ENCODE data around the gene RASA2. TPM values are rescaled to one million over a fixed set of nuclear protein-coding genes. Genes with fewer than 3 reads are reported as not detected.
A peak's percentile ranks its signal among the peaks of the same experiment; 100 is the strongest.

Gene RASA2
- total RNA-seq, 2 experiments from 2014 or later = 34.7 to 35.0 TPM

DNA sequence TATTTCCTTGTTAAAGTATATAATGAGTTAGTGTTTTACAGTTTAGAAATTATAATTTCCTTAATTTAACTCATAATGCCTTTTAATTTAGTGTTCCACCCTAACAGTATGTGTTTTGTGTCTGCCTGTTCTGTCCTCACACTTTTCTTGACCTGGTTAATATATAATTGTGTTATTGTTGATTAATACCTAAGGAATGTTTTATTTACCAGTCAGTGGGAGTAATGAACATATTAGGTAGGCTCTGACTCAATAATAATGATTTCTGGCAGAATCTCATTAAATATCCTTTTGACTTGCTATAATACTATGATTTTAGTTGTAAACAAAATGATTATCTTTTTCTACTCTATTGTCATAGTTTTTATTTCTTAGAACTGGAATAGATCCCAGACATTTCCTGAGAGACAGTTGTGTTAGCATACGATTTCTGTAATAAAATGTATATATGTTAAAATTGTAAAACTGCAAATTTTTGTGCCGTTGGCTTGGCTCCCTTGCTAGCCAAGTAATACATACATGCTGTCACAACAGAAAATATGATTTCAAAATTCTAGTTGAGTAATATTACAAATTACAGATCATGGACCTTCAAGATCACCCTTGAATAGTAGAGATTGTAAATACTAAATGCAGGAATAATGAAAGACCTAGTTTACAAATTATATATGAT is 51.9 kb downstream of the RASA2 start:
- Mint-ChIP-seq H3K27me3 (no peaks in the 10 kb centered on the region), H3K4me1 (ENCODE audit: low read depth) (peaks cover 57% of the 10 kb centered on the region), H3K9me3 (peaks cover 14% of the 10 kb centered on the region), H3K27ac (no peak overlapping the region), H3K36me3 (peaks cover 47% of the 10 kb centered on the region), H3K4me3 (no peak overlapping the region)
- intact Hi-C loops (cut with micrococcal nuclease) = no loop called here
- POLR2A ChIA-PET = no interaction called here
- no peak for DNase-seq
- CTCF ChIA-PET = interaction anchor here (1.0 kb wide), 1 partner anchor 23 kb away, joined by 3 read pairs; no protein-coding TSS in a partner anchor

DNA sequence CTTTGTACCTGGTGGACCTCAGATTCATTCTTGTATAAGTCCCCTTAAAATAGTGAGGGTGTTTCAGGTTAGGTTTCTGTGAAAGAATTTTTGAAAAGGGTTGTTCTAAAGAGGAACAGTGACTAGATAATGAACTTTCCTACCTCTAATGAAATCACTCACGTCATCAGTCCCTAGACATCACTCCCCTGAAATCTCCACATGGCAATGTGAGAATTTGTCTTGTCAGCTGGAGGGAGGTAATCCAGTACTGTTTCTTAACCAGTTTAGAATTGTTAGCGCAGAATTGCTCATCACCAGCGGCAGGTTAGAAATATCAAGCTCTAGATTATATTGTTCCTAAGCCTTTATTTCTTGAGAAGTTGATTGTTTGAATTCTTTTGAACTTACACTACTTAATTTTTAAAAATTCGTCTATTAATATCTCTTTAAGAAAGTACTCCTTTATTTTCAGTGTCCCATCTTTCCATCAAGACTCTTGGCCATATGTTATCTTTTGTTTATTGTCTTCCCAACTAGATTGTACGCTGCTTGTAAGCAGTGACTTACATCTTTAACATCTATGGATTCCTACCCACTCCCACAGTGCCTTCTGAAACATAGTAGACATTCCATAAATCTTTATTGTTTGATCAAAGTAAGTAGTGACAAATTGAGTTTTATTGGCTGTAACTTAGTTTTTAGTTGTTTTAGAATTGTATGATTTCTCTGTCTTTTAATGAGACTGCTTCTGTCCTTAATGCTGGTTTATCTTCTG is 52.8 kb downstream of the RASA2 start:
- Mint-ChIP-seq H3K27me3 (no peaks in the 10 kb centered on the region), H3K4me1 (ENCODE audit: low read depth) (peaks cover 61% of the 10 kb centered on the region), H3K36me3 (peaks cover 51% of the 10 kb centered on the region), H3K9me3 (peaks cover 17% of the 10 kb centered on the region), H3K27ac (no peak overlapping the region), H3K4me3 (no peak overlapping the region)
- intact Hi-C loops (cut with micrococcal nuclease) = no loop called here
- DNase-seq = no peak
- ChIA-PET CTCF (interaction anchor here (1.0 kb wide), 1 partner anchor 22 kb away, joined by 3 read pairs; no protein-coding TSS in a partner anchor), POLR2A (no interaction called here)

DNA sequence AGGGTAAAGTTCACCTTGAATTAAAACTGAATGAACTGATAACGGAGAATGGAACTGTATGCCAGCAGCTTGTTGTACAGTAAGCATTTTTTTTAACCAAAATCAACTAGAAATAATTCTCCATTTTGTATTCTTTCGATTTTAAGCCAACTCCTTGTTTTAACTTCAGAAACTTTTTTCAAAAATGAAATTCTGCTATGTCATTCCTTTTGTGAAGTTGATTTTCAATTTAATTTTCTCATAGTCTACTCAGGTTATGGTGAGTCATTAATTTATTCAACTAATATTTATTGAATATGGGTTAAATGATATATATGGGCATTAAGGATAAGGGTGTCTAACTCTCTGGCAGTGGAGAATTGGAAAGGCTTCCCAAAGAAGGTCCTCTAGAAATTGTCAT is 53.7 kb downstream of the RASA2 start:
- peaks cover 13% of the 10 kb centered on the region for H3K9me3 Mint-ChIP-seq
- ChIA-PET CTCF (interaction anchor here (1.1 kb wide), 1 partner anchor 10 kb away, joined by 3 read pairs; no protein-coding TSS in a partner anchor), POLR2A (no interaction called here)
- peaks cover 65% of the 10 kb centered on the region for H3K4me1 Mint-ChIP-seq (ENCODE audit: low read depth)
- intact Hi-C loops (cut with micrococcal nuclease) = no loop called here
- H3K27ac Mint-ChIP-seq = no peak overlapping the region
- no peak for DNase-seq
- peaks cover 50% of the 10 kb centered on the region for H3K36me3 Mint-ChIP-seq
- no peaks in the 10 kb centered on the region for H3K27me3 Mint-ChIP-seq
- H3K4me3 Mint-ChIP-seq = no peak overlapping the region

DNA sequence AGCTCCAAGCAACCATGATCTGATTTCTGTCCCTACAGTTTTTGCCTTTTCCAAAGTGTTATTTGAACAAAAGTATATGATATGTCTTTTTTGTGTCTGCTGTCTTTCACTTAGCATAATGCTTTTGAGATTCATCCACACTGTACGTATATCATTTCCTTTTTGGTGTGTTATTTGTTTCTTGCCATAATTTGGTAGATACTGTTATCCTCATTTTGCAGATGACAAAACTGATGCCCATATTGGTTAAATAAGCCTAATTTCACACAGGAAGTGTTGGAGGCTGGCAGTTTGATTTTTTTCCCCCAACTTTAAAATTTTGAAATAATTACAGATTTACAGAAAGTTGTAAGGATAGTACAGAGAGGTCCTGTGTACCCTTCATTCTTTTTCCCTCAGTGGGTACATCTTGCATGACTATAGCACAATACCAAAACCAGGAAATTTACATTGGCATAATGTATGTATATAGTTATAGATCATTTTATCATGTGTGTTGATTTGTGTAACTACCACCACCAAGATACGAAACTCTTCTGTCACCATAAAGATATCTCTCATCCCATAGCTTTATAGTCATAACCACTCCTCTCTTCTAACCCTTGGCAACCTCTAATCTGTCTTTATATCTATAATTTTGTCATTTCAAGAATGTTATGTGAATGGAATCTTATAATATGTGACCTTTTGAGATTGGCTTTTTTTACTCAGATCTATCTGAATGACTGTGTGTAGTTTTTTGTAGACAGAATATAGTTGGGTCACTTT is 55.6 kb downstream of the RASA2 start:
- no peaks in the 10 kb centered on the region for H3K27me3 Mint-ChIP-seq
- H3K36me3 Mint-ChIP-seq = peaks cover 55% of the 10 kb centered on the region
- ChIA-PET POLR2A (interaction anchor here (1.0 to 1.9 kb wide), 5 partner anchors 10 to 54 kb away, joined by 3 to 28 read pairs (median 9); no protein-coding TSS in a partner anchor), CTCF (interaction anchor here (1.0 to 1.9 kb wide), 3 partner anchors 10 to 53 kb away, joined by 3 to 7 read pairs (median 7); no protein-coding TSS in a partner anchor)
- H3K4me1 Mint-ChIP-seq (ENCODE audit: low read depth) = peaks cover 75% of the 10 kb centered on the region
- no peak overlapping the region for H3K4me3 Mint-ChIP-seq
- H3K9me3 Mint-ChIP-seq = peaks cover 22% of the 10 kb centered on the region
- no peak for DNase-seq
- intact Hi-C loops (cut with micrococcal nuclease) = loop anchor here (1.0 kb wide), 3 partner anchors 10 to 43 kb away; no protein-coding TSS in a partner anchor
- H3K27ac Mint-ChIP-seq = peak overlapping the region; percentile 59

DNA sequence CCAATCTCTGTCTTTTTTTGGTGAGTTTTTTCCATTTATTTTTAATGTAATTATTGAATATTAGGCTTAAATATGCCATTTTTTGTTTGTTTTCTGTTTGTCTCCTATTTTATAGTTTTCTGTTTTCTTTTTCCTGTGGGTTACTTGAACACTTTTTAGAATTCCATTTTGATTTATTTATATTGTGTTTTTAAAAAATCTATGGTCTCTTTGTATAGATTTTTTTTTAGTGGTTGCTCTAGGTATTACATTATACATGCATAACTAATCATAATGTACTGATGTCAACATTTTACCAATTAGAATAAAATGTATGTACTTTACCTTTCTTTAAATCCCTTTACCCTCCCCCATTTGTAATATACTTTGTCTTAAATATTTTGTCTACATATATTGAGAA is 56.2 kb downstream of the RASA2 start:
- peaks cover 57% of the 10 kb centered on the region for H3K36me3 Mint-ChIP-seq
- no peak for DNase-seq
- H3K4me3 Mint-ChIP-seq = no peak overlapping the region
- POLR2A ChIA-PET = interaction anchor here (1.0 to 1.9 kb wide), 5 partner anchors 10 to 55 kb away, joined by 3 to 28 read pairs (median 9); no protein-coding TSS in a partner anchor
- H3K4me1 Mint-ChIP-seq (ENCODE audit: low read depth) = peaks cover 78% of the 10 kb centered on the region
- peak overlapping the region; percentile 74 for H3K27ac Mint-ChIP-seq
- intact Hi-C loops (cut with micrococcal nuclease) = loop anchor here (1.0 kb wide), 3 partner anchors 9 to 44 kb away; no protein-coding TSS in a partner anchor
- CTCF ChIA-PET = interaction anchor here (1.6 to 1.9 kb wide), 2 partner anchors 10 to 43 kb away, joined by 7 read pairs; no protein-coding TSS in a partner anchor
- H3K27me3 Mint-ChIP-seq = no peaks in the 10 kb centered on the region
- peaks cover 28% of the 10 kb centered on the region for H3K9me3 Mint-ChIP-seq

DNA sequence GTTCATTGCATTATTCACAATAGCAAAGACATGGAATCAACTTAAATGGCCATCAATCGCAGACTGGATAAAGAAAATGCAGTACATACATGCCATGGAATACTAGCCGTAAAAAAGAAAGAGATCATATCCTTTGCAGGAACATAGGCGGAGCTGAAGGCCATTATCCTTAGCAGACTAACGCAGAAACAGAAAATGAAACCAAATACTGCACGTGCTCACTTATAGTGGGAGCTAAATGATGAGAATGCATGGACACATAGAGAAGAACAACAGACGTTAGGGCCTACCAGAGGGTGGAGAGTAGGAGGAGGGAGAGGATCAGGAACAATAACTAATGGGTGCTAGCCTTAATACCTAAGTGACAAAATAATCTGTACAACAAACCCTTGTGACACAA is 57.9 kb downstream of the RASA2 start:
- intact Hi-C loops (cut with micrococcal nuclease) = no loop called here
- H3K36me3 Mint-ChIP-seq = peaks cover 68% of the 10 kb centered on the region
- DNase-seq = no peak
- POLR2A ChIA-PET = interaction anchor here (0.9 to 1.3 kb wide), 4 partner anchors 13 to 57 kb away, joined by 3 to 5 read pairs (median 4); no protein-coding TSS in a partner anchor
- CTCF ChIA-PET = interaction anchor here (0.7 to 1.4 kb wide), 6 partner anchors 8 to 90 kb away, joined by 3 to 5 read pairs (median 4); no protein-coding TSS in a partner anchor
- no peaks in the 10 kb centered on the region for H3K27me3 Mint-ChIP-seq
- H3K4me1 Mint-ChIP-seq (ENCODE audit: low read depth) = peaks cover 81% of the 10 kb centered on the region
- H3K9me3 Mint-ChIP-seq = peaks cover 32% of the 10 kb centered on the region
- H3K27ac Mint-ChIP-seq = peak overlapping the region; percentile 74
- peak overlapping the region; percentile 28 for H3K4me3 Mint-ChIP-seq

DNA sequence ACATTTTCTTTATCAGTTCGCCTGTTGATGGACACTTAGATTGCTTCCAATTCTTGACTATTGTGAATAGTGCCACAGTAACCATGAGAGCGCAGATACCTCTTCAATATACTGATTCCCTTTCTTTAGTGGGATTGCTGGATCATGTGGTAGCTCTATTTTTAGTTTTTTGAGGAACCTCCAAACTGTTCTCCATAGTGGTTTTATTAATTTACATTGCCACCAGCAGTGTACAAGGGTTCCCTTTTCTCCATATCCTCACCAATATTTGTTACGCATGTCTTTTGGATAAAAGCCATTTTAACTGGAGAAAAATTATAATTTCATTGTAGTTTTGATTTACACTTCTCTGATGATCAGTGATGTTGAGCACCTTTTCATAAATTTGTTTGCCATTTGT is 59.3 kb downstream of the RASA2 start:
- Mint-ChIP-seq H3K27me3 (no peaks in the 10 kb centered on the region), H3K4me1 (ENCODE audit: low read depth) (peaks cover 82% of the 10 kb centered on the region), H3K36me3 (peaks cover 73% of the 10 kb centered on the region), H3K27ac (no peak overlapping the region), H3K9me3 (peaks cover 40% of the 10 kb centered on the region), H3K4me3 (no peak overlapping the region)
- ChIA-PET CTCF (no interaction called here), POLR2A (no interaction called here)
- intact Hi-C loops (cut with micrococcal nuclease) = no loop called here
- DNase-seq = no peak

DNA sequence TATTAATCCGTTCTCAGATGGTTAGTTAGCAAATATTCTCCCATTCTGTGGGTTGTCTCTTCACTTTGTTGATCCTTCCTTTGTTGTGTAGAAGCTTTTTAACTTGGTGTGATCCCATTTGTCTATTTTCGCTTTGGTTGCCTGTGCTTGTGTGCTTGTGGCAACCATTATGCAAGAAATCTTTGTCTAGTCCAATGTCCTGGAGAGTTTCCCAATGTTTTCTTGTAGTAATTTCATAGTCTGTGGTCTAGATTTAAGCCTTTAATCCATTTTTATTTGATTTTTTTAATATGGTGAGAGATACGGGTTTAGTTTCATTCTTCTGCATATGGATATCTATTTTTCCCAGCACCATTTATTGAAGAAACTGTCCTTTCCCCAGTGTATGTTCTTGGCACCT is 59.8 kb downstream of the RASA2 start:
- intact Hi-C loops (cut with micrococcal nuclease) = no loop called here
- POLR2A ChIA-PET = no interaction called here
- H3K4me1 Mint-ChIP-seq (ENCODE audit: low read depth) = peaks cover 85% of the 10 kb centered on the region

DNA sequence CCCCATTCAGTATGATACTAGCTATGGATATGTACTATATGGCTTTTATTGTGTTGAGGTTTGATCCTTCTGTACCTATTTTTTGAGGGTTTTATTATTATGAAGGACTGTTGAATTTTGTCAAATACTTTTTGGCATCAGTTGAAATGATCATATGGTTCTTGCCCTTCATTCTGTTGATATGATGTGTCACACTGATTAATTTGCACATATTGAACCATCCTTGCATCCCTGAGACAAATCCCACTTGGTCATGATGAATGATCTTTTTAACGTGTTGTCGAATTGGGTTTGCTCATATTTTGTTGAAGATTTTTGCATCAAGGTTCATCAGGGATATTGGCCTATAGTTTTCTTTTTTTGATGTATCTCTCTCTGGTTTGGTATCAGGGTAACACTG is 61.0 kb downstream of the RASA2 start:
- Mint-ChIP-seq H3K4me3 (no peak overlapping the region), H3K27ac (no peak overlapping the region), H3K4me1 (ENCODE audit: low read depth) (peaks cover 83% of the 10 kb centered on the region), H3K9me3 (peaks cover 40% of the 10 kb centered on the region), H3K27me3 (no peaks in the 10 kb centered on the region), H3K36me3 (peaks cover 71% of the 10 kb centered on the region)
- ChIA-PET CTCF (interaction anchor here (0.7 to 1.1 kb wide), 2 partner anchors 56 to 87 kb away, joined by 3 read pairs; no protein-coding TSS in a partner anchor), POLR2A (no interaction called here)
- intact Hi-C loops (cut with micrococcal nuclease) = no loop called here
- DNase-seq = no peak

More for the DNA sequence above, 59.8 kb downstream of the RASA2 start:
- no peak overlapping the region for H3K4me3 Mint-ChIP-seq
- CTCF ChIA-PET = no interaction called here
- H3K27me3 Mint-ChIP-seq = no peaks in the 10 kb centered on the region
- H3K36me3 Mint-ChIP-seq = peaks cover 77% of the 10 kb centered on the region
- no peak for DNase-seq
- peaks cover 40% of the 10 kb centered on the region for H3K9me3 Mint-ChIP-seq
- no peak overlapping the region for H3K27ac Mint-ChIP-seq

DNA sequence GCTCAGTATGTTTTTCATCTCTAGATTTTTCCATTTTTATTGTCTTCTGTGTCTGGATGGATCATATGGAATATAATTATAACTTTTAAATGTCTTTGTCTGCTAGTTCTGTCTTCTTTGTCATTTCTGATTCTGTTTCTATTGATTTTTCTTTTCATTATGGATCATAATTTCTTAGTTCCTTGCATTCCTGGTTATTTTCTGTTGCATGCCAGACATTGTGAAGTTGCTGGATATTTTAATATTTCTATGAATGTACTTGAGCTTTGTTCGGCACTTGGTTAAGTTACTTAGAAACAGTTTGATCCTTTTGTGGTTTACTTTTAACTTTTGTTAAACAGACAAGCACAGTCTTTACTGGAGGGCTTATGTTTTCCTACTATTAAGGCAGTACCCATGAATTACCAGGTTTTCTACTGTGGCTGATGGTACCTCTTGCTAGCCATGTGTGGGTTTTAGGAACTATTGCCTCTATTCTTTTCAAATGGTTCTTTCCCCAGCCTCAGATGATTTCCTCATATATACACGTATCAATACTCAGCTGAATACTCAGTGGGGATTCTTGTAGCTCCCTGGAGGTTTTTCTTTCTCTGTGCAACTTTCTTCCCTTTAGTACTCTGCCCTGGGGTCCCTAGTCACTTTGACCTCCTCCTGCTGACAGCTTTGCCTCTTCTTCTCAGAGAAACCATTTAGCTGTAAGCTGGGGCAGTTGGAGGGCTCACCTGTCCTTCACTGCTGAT is 64.3 kb downstream of the RASA2 start:
- H3K4me3 Mint-ChIP-seq = no peak overlapping the region
- POLR2A ChIA-PET = interaction anchor here (4.3 kb wide), 1 partner anchor 52 kb away, joined by 51 read pairs; no protein-coding TSS in a partner anchor
- no peaks in the 10 kb centered on the region for H3K27me3 Mint-ChIP-seq
- intact Hi-C loops (cut with micrococcal nuclease) = no loop called here
- peaks cover 51% of the 10 kb centered on the region for H3K36me3 Mint-ChIP-seq
- DNase-seq = no peak
- H3K4me1 Mint-ChIP-seq (ENCODE audit: low read depth) = peaks cover 74% of the 10 kb centered on the region
- CTCF ChIA-PET = interaction anchor here (0.7 to 3.4 kb wide), 7 partner anchors 10 to 278 kb away, joined by 3 to 34 read pairs (median 3); partner anchors contain the start of gene RASA2
- peaks cover 29% of the 10 kb centered on the region for H3K9me3 Mint-ChIP-seq
- H3K27ac Mint-ChIP-seq = peak overlapping the region; percentile 50
